ENCODE measurements around the gene C5orf24.

DNA sequence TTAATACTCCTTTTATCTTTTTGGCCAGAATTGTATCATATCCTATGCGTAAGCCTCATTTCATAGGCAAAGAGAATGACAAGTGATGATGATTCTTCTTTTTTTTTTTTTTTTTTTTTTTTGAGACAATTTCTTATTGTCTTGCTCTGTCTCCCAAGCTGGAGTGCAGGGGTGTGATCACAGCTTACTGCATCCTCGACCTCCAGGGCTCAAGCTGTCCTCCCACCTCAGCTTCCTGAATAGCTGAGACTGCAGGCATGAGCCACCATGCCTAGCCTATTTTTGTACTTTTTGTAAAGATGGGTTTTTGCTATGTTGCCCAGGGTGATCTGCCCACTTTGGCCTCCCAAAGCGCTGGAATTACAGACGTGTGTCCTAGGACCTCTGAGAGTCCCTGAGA, 41.9 kb upstream of the C5orf24 start:
- TF ChIP-seq, protein P1, sequence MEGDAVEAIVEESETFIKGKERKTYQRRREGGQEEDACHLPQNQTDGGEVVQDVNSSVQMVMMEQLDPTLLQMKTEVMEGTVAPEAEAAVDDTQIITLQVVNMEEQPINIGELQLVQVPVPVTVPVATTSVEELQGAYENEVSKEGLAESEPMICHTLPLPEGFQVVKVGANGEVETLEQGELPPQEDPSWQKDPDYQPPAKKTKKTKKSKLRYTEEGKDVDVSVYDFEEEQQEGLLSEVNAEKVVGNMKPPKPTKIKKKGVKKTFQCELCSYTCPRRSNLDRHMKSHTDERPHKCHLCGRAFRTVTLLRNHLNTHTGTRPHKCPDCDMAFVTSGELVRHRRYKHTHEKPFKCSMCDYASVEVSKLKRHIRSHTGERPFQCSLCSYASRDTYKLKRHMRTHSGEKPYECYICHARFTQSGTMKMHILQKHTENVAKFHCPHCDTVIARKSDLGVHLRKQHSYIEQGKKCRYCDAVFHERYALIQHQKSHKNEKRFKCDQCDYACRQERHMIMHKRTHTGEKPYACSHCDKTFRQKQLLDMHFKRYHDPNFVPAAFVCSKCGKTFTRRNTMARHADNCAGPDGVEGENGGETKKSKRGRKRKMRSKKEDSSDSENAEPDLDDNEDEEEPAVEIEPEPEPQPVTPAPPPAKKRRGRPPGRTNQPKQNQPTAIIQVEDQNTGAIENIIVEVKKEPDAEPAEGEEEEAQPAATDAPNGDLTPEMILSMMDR (IDR thresholded peaks at IDR 0.05; ENCODE audit: low read length), result no peak
- no peak for TF ChIP-seq EZH2 (optimal IDR thresholded peaks at IDR 0.05; ENCODE audit: low read depth, low read length)
